Stimulated activated naive B cell treated with anti-CD40 and anti-IgM and Interleukin-4, amounts not matched to agents 10 μg/mL and 1 μg/mL and 100 μg/mL, for 72 hours (primary cell): ENCODE data around the gene PLEKHB1.

Source experiments
- ATAC-seq, 2 donors: fragments of 150-1000 bp; cut with Tn5 transposase; replicated peaks; 2 replicates each; pipeline ENCODE4 v1.10.0; 2021; ENCODE audit warnings: moderate library complexity in 1 of 2
- DNase-seq: peaks from one replicate; pipeline ENCODE4 v3.0.0; 2021
- H3K27ac Mint-ChIP-seq: one replicate; pipeline ENCODE4 v1.8.0; 2022; ENCODE audit warnings: mild to moderate bottlenecking, mixed read lengths
- H3K27me3 Mint-ChIP-seq, 2 donors: one replicate each; pipeline ENCODE4 v1.8.0; 2022; ENCODE audit warnings: mixed read lengths in 2 of 2
- H3K36me3 Mint-ChIP-seq, 2 donors: one replicate each; pipeline ENCODE4 v1.8.0; 2022; ENCODE audit warnings: mixed read lengths in 2 of 2, mild to moderate bottlenecking in 1 of 2
- H3K4me1 Mint-ChIP-seq, 2 donors: one replicate each; pipeline ENCODE4 v1.8.0; 2022; ENCODE audit warnings: mixed read lengths in 2 of 2, mild to moderate bottlenecking in 1 of 2
- H3K4me3 Mint-ChIP-seq, 2 donors: one replicate each; pipeline ENCODE4 v1.8.0; 2022; ENCODE audit warnings: mild to moderate bottlenecking in 2 of 2, mixed read lengths in 2 of 2, moderate library complexity in 1 of 2
- H3K9me3 Mint-ChIP-seq, 2 donors: one replicate each; pipeline ENCODE4 v1.8.0; 2022; ENCODE audit warnings: mixed read lengths in 2 of 2, mild to moderate bottlenecking in 1 of 2

PLEKHB1 gene

GRCh38 chr11:73636249-73636648, 10.1 kb upstream of the PLEKHB1 start:
- H3K27me3 Mint-ChIP-seq: peaks cover 0 to 5% of the 10 kb centered on the region in 2 donors
- no peak for ATAC-seq

GRCh38 chr11:73637012-73637411, 9.4 kb upstream of the PLEKHB1 start:
- Mint-ChIP-seq H3K4me1 (no peaks in the 10 kb centered on the region), H3K4me3 (no peak overlapping the region), H3K9me3 (no peaks in the 10 kb centered on the region), H3K27ac (no peak overlapping the region), H3K36me3 (no peaks in the 10 kb centered on the region), H3K27me3 (peaks cover 0 to 5% of the 10 kb centered on the region in 2 donors)
- DNase-seq: no peak
- no peak for ATAC-seq

More at GRCh38 chr11:73636249-73636648, 10.1 kb upstream of the PLEKHB1 start:
- Mint-ChIP-seq H3K36me3 (no peaks in the 10 kb centered on the region), H3K9me3 (no peaks in the 10 kb centered on the region), H3K27ac (no peak overlapping the region), H3K4me3 (no peak overlapping the region), H3K4me1 (no peaks in the 10 kb centered on the region)
- no peak for DNase-seq

GRCh38 chr11:73640592-73640991, 5.8 kb upstream of the PLEKHB1 start:
- H3K36me3 Mint-ChIP-seq: no peaks in the 10 kb centered on the region
- no peak overlapping the region for H3K4me3 Mint-ChIP-seq
- DNase-seq (no peak), ATAC-seq (no peak)
- H3K9me3 Mint-ChIP-seq: no peaks in the 10 kb centered on the region
- no peak overlapping the region for H3K27ac Mint-ChIP-seq
- peaks cover 5 to 10% of the 10 kb centered on the region in 2 donors for H3K27me3 Mint-ChIP-seq
- H3K4me1 Mint-ChIP-seq: peaks cover 1 to 4% of the 10 kb centered on the region in 2 donors

- H3K27ac Mint-ChIP-seq: no peak overlapping the region
- H3K4me1 Mint-ChIP-seq: peaks cover 2 to 9% of the 10 kb centered on the region in 2 donors
- H3K27me3 Mint-ChIP-seq: peaks cover 10 to 14% of the 10 kb centered on the region in 2 donors
- no peak for DNase-seq
- H3K36me3 Mint-ChIP-seq: no peaks in the 10 kb centered on the region
- H3K9me3 Mint-ChIP-seq: no peaks in the 10 kb centered on the region
- H3K4me3 Mint-ChIP-seq: no peak overlapping the region
- no peak for ATAC-seq
These were observed 4.7 kb upstream of the PLEKHB1 start for GRCh38 chr11:73641668-73642067.

GRCh38 chr11:73645121-73645969, 1.0 kb upstream of the PLEKHB1 start:
- H3K4me1 Mint-ChIP-seq: peaks cover 8 to 20% of the 10 kb centered on the region in 2 donors
- H3K27me3 Mint-ChIP-seq: peaks cover 10 to 11% of the 10 kb centered on the region in 2 donors
- H3K4me3 Mint-ChIP-seq: no peak overlapping the region
- no peak overlapping the region for H3K27ac Mint-ChIP-seq
- H3K36me3 Mint-ChIP-seq: no peaks in the 10 kb centered on the region
- no peak for ATAC-seq
- no peaks in the 10 kb centered on the region for H3K9me3 Mint-ChIP-seq
- DNase-seq: no peak

- Mint-ChIP-seq H3K27ac (peak overlapping the region; percentile 69), H3K27me3 (peaks cover 9 to 10% of the 10 kb centered on the region in 2 donors), H3K9me3 (no peaks in the 10 kb centered on the region), H3K36me3 (no peaks in the 10 kb centered on the region), H3K4me3 (peak overlapping the region; percentile 77 to 80), H3K4me1 (peaks cover 8 to 20% of the 10 kb centered on the region in 2 donors)
- ATAC-seq (peak; percentile 99 to 100), DNase-seq (peak; percentile 91)
These were observed 1.2 kb downstream of the PLEKHB1 start for GRCh38 chr11:73647459-73648100.

- no peaks in the 10 kb centered on the region for H3K9me3 Mint-ChIP-seq
- H3K36me3 Mint-ChIP-seq: no peaks in the 10 kb centered on the region
- peaks cover 9 to 10% of the 10 kb centered on the region in 2 donors for H3K27me3 Mint-ChIP-seq
- H3K4me1 Mint-ChIP-seq: peaks cover 8 to 20% of the 10 kb centered on the region in 2 donors
- no peak for ATAC-seq
- no peak for DNase-seq
- H3K27ac Mint-ChIP-seq: no peak overlapping the region
- no peak overlapping the region for H3K4me3 Mint-ChIP-seq
These were observed 1.7 kb downstream of the PLEKHB1 start for GRCh38 chr11:73648121-73648520.

GRCh38 chr11:73648571-73649046, 2.2 kb downstream of the PLEKHB1 start:
- Mint-ChIP-seq H3K4me3 (no peak overlapping the region), H3K9me3 (no peaks in the 10 kb centered on the region), H3K36me3 (no peaks in the 10 kb centered on the region), H3K27me3 (peaks cover 9 to 10% of the 10 kb centered on the region in 2 donors), H3K4me1 (peaks cover 8 to 20% of the 10 kb centered on the region in 2 donors), H3K27ac (no peak overlapping the region)
- ATAC-seq (no peak), DNase-seq (no peak)

- DNase-seq (no peak), ATAC-seq (no peak)
- Mint-ChIP-seq H3K27ac (peak overlapping the region; percentile 88), H3K9me3 (no peaks in the 10 kb centered on the region), H3K27me3 (peaks cover 9 to 10% of the 10 kb centered on the region in 2 donors), H3K36me3 (no peaks in the 10 kb centered on the region), H3K4me3 (no peak overlapping the region), H3K4me1 (peaks cover 8 to 20% of the 10 kb centered on the region in 2 donors)
These were observed 2.8 kb downstream of the PLEKHB1 start for GRCh38 chr11:73649206-73649605.

GRCh38 chr11:73650400-73650799, 4.0 kb downstream of the PLEKHB1 start:
- Mint-ChIP-seq H3K9me3 (no peaks in the 10 kb centered on the region), H3K27me3 (peaks cover 6 to 7% of the 10 kb centered on the region in 2 donors), H3K4me3 (no peak overlapping the region), H3K4me1 (peaks cover 7 to 18% of the 10 kb centered on the region in 2 donors), H3K36me3 (no peaks in the 10 kb centered on the region), H3K27ac (no peak overlapping the region)
- DNase-seq (no peak), ATAC-seq (no peak)

- no peak overlapping the region for H3K27ac Mint-ChIP-seq
- H3K4me1 Mint-ChIP-seq: peaks cover 7 to 11% of the 10 kb centered on the region in 2 donors
- no peak overlapping the region for H3K4me3 Mint-ChIP-seq
- H3K9me3 Mint-ChIP-seq: no peaks in the 10 kb centered on the region
- no peaks in the 10 kb centered on the region for H3K36me3 Mint-ChIP-seq
- no peaks in the 10 kb centered on the region for H3K27me3 Mint-ChIP-seq
- DNase-seq (no peak), ATAC-seq (no peak)
These were observed 4.9 kb downstream of the PLEKHB1 start for GRCh38 chr11:73651252-73651651.

GRCh38 chr11:73651661-73652045, 5.3 kb downstream of the PLEKHB1 start:
- no peaks in the 10 kb centered on the region for H3K36me3 Mint-ChIP-seq
- H3K9me3 Mint-ChIP-seq: no peaks in the 10 kb centered on the region
- H3K4me1 Mint-ChIP-seq: peaks cover 6 to 11% of the 10 kb centered on the region in 2 donors
- H3K27ac Mint-ChIP-seq: no peak overlapping the region
- no peak for DNase-seq
- no peak for ATAC-seq
- no peak overlapping the region for H3K4me3 Mint-ChIP-seq
- no peaks in the 10 kb centered on the region for H3K27me3 Mint-ChIP-seq

- Mint-ChIP-seq H3K36me3 (no peaks in the 10 kb centered on the region), H3K27ac (no peak overlapping the region), H3K4me3 (no peak overlapping the region), H3K4me1 (peaks cover 5 to 8% of the 10 kb centered on the region in 2 donors), H3K9me3 (no peaks in the 10 kb centered on the region), H3K27me3 (no peaks in the 10 kb centered on the region)
- no peak for DNase-seq
- ATAC-seq: no peak
These were observed 5.8 kb downstream of the PLEKHB1 start for GRCh38 chr11:73652046-73652730.

GRCh38 chr11:73652856-73653559, 6.6 kb downstream of the PLEKHB1 start:
- H3K4me3 Mint-ChIP-seq: no peak overlapping the region
- H3K9me3 Mint-ChIP-seq: no peaks in the 10 kb centered on the region
- ATAC-seq (no peak), DNase-seq (no peak)
- no peaks in the 10 kb centered on the region for H3K36me3 Mint-ChIP-seq
- peak overlapping the region; percentile 27 for H3K27ac Mint-ChIP-seq
- peaks cover 0 to under 1% of the 10 kb centered on the region in 2 donors for H3K4me1 Mint-ChIP-seq
- no peaks in the 10 kb centered on the region for H3K27me3 Mint-ChIP-seq
